Stimulated activated CD8-positive, alpha-beta memory T cell treated with anti-CD3 and anti-CD28 coated beads, Interleukin-4, amount 100 ng/mL, for 1 hour (primary cell): ENCODE data around the gene OR10AD1.
A peak's percentile ranks its signal among the peaks of the same experiment; 100 is the strongest.
"Not testable (repeated sequence)": the region's sequence is repeated elsewhere in the genome, so short reads cannot be mapped to it uniquely, and the experiment has no call there.

Experiments
- DNase-seq, 2 donors: peaks; one replicate each; pipeline ENCODE4 v3.0.0-alpha.2; 2020; ENCODE audit warnings: low read depth in 2 of 2, low spot score in 1 of 2

OR10AD1 gene

DNA sequence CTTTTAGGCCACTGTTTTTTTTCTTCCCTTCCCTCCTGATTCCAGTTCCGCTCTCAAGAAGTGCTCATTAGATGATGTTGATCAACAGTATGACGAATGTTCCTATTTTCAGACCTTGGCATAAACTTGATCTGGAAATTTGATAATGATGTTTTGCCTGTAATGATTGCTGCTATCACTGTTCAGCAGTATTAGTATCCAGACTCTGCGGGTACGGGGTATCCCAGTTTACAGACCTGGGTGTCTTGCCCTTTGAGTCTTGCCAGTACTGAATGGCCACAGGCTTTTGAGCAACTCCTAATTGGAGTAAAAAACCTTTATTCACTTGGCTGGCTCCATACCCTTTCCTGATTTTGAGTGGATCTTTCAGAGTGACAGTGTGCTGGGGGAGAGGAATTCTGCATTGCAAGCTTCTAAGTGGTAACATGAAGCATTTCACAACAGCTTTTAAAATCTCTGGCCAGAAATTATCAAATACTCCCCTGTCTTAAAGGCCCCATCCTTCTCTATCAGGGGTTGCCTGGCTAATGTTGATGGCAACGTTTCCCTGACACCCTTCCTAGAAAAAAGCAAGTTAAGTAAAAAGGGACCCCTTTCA is 39.8 kb downstream of the OR10AD1 start:
- DNase-seq, result no peak

DNA sequence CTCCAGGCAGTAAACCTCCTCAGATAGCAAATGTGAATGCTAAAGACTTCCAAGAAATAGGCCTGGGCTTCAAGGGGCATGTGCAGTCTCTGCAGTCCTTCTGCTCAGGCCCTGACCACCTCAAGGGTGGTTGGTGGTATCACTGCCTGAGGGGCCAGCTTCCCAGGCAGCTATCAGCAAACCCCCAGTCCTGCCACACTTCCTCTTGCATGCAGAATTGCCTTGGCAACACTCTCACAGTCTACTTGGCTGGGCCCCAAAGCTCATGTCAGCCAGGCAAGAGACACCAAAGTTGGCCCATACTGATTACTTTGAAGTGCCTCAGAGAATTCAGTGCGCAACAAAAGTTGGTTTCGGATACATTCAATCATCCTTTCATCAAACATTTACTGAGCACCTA is 42.3 kb downstream of the OR10AD1 start:
- no peak for DNase-seq

DNA sequence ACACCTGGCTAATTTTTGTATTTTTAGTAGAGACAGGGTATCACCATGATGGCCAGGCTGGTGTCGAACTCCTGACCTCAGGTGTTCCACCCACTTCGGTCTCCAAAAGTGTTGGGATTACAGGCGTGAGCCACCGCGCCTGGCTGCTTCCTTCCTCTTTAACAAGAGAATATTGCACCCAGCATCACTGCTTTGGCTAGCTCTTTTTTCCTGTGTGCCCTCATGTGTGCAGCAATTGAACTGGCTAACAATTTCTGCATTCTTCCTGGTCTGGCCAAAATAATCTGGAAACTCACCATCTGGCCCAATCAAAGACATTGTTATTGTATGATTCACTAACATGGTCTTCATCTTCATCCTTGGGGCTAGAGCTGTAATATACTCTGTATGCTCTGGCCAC is 43.0 kb downstream of the OR10AD1 start:
- DNase-seq, result no peak

DNA sequence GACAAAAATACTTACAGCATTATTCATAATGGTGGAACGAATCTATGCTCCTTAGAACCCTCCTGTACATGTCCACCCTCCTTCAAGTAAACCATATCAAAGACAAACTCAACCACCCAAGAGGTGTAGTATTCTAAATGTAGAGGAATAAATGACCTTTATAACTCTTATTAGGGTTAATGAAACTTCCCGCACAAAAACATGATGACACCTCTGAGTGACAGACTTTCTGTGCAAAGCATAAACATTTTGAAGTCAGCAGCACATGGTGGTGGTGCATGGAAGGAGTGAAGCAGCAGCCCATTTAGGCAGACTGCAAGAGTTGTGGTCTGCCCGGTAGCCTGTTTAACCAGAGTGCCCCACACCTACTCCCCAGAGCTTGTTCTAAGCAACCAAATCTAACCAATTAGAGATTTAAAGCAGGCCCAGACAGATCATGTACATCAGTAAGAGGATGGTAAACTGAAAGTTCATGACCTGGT is 45.2 kb downstream of the OR10AD1 start:
- DNase-seq, result no peak

DNA sequence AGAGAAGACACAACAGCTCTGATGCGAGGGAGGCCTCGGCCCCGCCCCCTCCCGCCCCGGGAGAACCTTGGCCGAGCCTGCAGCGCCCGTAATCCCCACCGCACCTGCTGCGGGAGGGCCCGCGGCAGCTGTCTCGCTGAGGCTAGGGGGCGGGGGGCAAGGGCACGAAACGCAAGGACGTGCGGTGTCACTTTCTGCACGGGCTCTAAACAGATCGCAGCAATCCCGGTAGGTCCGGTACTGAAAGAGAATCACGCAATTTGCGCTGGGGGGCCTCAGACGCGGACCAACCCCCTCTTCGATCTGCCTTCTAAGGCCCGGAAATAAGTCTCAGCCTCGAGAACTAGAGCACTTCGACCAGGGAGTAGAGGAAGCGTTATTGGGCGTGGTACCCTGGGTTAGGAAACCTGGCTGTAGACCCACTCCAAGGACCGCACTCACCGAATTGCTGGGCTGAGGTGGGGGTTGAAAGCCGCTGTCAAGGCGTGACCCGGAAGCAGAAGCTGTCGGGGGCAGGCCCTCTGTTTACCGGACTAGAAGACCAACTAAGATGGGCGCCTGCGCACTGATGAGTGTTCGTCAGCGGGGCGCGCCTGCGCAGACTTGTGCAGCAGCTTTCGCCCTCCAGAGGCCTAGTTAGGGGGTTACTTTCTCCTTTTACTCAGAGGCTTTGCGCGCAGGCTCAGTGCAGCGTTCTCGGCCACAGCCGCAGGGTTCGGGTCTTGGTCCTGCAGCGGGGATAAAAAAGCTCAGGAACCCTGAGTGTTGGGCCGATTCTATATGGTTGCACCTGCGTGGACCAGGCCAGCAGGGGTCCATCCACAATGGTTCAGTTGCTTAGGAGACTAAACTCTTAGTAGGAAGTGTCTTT is 45.8 kb downstream of the OR10AD1 start, which contains the start of gene ASB8:
Gene ASB8 (minus strand): TSS at position 498 of the 871 bp plus-strand sequence. CDS start 4,019 bp downstream, outside the sequence.
- DNase-seq, result peak; percentile 98 to 99

DNA sequence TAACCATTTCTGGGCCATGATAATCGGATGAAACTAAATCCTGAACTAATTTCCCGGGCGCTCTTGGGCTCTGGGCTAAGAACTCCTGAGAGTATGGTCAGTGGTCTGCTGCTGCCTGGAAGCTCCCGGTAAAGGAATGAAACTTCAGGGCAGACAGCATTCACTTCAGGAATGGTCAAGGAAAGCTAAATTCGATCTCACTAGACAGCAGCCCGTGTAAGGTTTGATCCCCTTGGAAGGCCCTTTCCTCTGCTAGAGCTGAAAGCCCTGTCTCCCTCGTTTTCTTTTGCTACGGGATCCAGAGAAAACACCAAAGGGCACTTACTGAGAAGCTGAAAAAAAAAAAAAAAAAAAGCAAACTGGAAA is 46.5 kb downstream of the OR10AD1 start:
- DNase-seq, result no peak

DNA sequence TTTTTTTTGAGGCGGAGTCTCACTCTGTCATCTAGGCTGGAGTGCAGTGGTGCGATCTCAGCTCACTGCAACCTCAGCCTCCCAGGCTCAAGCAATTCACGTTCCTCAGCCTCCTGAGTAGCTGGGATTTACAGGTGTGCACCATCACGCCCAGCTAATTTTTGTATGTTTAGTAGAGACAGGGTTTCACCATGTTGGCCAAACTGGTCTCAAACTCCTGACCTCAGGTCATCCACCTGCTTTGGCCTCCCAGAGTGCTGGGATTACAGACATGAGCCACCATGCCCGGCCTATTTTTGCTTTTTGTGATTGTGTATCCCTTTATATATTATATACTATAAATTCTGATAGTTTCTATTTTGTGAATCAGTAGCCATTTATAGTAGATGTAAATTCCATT is 47.3 kb downstream of the OR10AD1 start:
- DNase-seq, result not testable (repeated sequence)
